Right lobe of liver (tissue), 6 donors: ENCODE measurements around the gene WSB1. TPM values are rescaled to one million over a fixed set of nuclear protein-coding genes. Genes with fewer than 3 reads are reported as not detected.

ENCODE experiments used
- ATAC-seq, 4 donors: fragments of 200-7000 bp; cut with Tn5 transposase; one replicate each; pipeline ENCODE4 v1.9.1; 2020; ENCODE audit warnings: mild to moderate bottlenecking in 4 of 4, moderate library complexity in 4 of 4
- DNase-seq, 3 donors: peaks; one replicate each; pipeline ENCODE4 v3.0.0-alpha.2; 2020
- H3K27ac ChIP-seq, 3 donors: fragments of 200-600 bp; one replicate each; pipeline ENCODE4 v1.8.0; 2022
- H3K27me3 ChIP-seq, 2 donors: fragments of 200-600 bp; one replicate each; pipeline ENCODE4 v1.8.0; 2022
- H3K36me3 ChIP-seq, 4 donors: fragments of 200-600 bp; sonication (generic) in 1 of 4; one replicate each; pipeline versions ENCODE4 v1.5.1 to v1.8.0; 2017 to 2022; ENCODE audit warnings: control low read depth in 1 of 4
- H3K4me1 ChIP-seq, 4 donors: fragments of 200-600 bp; sonication (generic) in 1 of 4; one replicate each; pipeline versions ENCODE4 v1.5.1 to v1.8.0; 2017 to 2022; ENCODE audit warnings: control low read depth in 1 of 4
- H3K4me3 ChIP-seq, 3 donors: fragments of 200-600 bp; one replicate each; pipeline ENCODE4 v1.8.0; 2022
- H3K9me3 ChIP-seq, 4 donors: fragments of 200-600 bp; sonication (generic) in 1 of 4; one replicate each; pipeline versions ENCODE4 v1.5.1 to v1.8.0; 2017 to 2022; ENCODE audit warnings: control low read depth in 1 of 4
- POLR2A ChIP-seq: fragments of 450-650 bp; IDR thresholded peaks from one replicate; pipeline ENCODE4 v1.6.1; 2017; ENCODE audit warnings: antibody characterized with exemption, mild to moderate bottlenecking
- WGBS: methylation state at CpG from one replicate; pipeline ENCODE4 v1.1.6; 2018; ENCODE audit warnings: low coverage, low lambda C conversion rate; ENCODE audit not compliant: insufficient coverage; ENCODE audit errors: missing lambda C conversion rate; 5-methylcytosine and 5-hydroxymethylcytosine counted together
- intact Hi-C, 2 donors: fragments of 100-400 bp; cut with DNase I; formaldehyde crosslinking; loops; one replicate each; pipeline versions ENCODE4 v1.11.2 to v1.14.1; 2022
- total RNA-seq, 6 experiments: library from RNA; depleted of rRNA in 2 of 6; stranded (reverse); fragments of >200 nt in 2 of 6; fragmentation: NEBNext Ultra II Directional in 3 of 6; extraction: Animal tissue kit (Norgen Biotek cat#: 25700) in 3 of 6; gene quantifications; one replicate each; pipeline versions ENCODE4 v1.1.0 to v1.2.4, GENCODE V29; 2016 to 2023
- TF ChIP-seq, protein P1 (sequence below), 4 donors: fragments of 200-600 bp in 3 of 4; fragments of 450-650 bp in 1 of 4; IDR thresholded peaks; one replicate each; pipeline versions ENCODE4 v1.5.1 to v1.8.0; 2016 to 2022; ENCODE audit warnings: antibody characterized with exemption in 4 of 4, mild to moderate bottlenecking in 2 of 4
- donor health status: DM: no; HTN: yes; CAD: no.
- donor health status: DM: no; HTN: no; CAD: no.
- donor health status: DM: no; HTN: no; CAD: no.
- donor health status: DM: no; HTN: yes; CAD: no.
- donor health status: DM: no; HTN: yes; CAD: no.

The WSB1 gene
- total RNA-seq, 6 experiments from 2014 or later = 28.3 to 97.6 (median 35.0) TPM

DNA sequence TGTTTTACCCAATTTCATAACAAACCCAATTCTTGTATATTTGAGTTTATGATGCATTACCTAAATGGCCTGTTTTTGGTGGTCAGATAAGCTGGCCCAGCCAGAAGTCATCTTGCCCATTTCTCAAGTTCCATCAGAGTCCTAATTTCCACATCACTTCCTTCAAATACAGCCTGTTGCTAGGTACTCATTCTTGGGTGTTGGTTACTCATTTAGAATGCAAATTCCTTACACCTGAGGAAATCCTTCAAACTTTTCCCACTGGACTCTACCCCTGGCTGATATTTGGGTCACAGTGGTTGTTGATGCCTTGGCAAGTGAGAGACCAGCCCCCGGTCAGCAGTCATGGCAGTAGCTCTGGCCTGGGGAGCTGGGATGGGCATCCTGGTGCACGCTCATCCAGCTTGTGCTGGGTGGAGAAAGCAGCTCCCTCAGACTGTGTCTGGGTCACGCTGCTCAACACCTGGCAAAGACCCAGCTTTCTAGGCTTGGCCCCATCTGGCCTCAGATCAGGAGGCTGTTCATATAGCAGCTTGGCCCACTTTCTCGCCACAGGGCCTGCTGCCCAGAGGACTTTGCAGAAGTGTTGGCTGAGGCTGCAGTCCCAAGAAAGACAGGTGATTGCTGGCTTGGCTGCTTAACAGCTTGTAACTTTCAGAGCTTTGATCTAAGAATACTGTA is 25.8 kb downstream of the WSB1 start:
- 17% methylated on average over 2 of the region's 4 CpGs for WGBS
- ATAC-seq = peak; percentile 45 to 80 (median 67)
- intact Hi-C loops = no loop called here

DNA sequence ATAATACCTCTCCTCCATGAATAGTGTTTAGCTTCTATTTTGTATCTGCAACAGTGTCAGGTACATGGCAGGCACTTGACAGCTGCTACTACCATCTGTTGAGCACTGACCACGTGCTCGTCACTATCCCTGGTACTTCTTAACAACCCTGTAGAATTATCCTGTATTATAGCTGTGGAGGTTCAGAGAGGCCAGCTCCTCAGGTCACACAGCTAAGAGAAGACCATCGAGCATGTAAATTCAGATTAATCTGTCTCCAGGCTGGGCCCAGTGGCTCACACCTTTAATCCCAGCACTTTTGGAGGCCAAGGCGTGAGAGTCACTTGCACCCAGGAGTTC is 26.3 kb downstream of the WSB1 start:
- Histone ChIP-seq H3K27me3 (no peaks in the 10 kb centered on the region), H3K27ac (no peak overlapping the region), H3K9me3 (no peaks in the 10 kb centered on the region), H3K4me1 (peaks cover 0 to 20% (median 2%) of the 10 kb centered on the region in 4 donors), H3K36me3 (peaks cover 0 to 20% (median 11%) of the 10 kb centered on the region in 4 donors), H3K4me3 (no peak overlapping the region)
- DNase-seq (no peak), ATAC-seq (no peak)
- TF ChIP-seq, protein P1, sequence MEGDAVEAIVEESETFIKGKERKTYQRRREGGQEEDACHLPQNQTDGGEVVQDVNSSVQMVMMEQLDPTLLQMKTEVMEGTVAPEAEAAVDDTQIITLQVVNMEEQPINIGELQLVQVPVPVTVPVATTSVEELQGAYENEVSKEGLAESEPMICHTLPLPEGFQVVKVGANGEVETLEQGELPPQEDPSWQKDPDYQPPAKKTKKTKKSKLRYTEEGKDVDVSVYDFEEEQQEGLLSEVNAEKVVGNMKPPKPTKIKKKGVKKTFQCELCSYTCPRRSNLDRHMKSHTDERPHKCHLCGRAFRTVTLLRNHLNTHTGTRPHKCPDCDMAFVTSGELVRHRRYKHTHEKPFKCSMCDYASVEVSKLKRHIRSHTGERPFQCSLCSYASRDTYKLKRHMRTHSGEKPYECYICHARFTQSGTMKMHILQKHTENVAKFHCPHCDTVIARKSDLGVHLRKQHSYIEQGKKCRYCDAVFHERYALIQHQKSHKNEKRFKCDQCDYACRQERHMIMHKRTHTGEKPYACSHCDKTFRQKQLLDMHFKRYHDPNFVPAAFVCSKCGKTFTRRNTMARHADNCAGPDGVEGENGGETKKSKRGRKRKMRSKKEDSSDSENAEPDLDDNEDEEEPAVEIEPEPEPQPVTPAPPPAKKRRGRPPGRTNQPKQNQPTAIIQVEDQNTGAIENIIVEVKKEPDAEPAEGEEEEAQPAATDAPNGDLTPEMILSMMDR (IDR thresholded peaks at IDR 0.05) = no peak
- no peak for TF ChIP-seq POLR2A
- 86% methylated on average over 4 of the region's 4 CpGs for WGBS
- intact Hi-C loops = no loop called here

More for the DNA sequence above, 25.8 kb downstream of the WSB1 start:
- Histone ChIP-seq H3K27ac (no peak overlapping the region), H3K9me3 (no peaks in the 10 kb centered on the region), H3K4me3 (no peak overlapping the region), H3K36me3 (peaks cover 0 to 25% (median 12%) of the 10 kb centered on the region in 4 donors), H3K27me3 (no peaks in the 10 kb centered on the region), H3K4me1 (peaks cover 0 to 20% (median 2%) of the 10 kb centered on the region in 4 donors)
- DNase-seq = peak; percentile 50 to 74 (median 71)
- TF ChIP-seq, protein P1 (IDR thresholded peaks at IDR 0.05) = no peak

DNA sequence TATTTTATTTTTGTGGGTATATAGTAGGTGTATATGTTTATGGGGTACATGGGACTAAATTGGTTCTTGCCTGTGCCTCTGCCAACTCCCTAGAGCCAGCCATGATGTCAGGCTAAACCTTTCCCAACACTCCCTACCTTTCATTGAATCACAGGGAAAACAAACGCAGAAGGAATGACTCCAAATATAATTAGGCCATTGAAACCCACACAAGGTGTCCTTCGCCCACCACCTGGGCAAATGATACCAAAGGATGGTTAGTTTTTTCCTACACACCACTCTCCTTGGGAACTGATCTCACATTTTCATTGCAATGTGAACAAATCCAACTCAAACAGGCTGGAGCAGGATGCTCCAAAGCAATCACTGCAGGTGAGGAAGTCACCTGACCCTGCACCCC is 27.5 kb downstream of the WSB1 start:
- H3K9me3 ChIP-seq = no peaks in the 10 kb centered on the region
- ATAC-seq (peak in 1 of 4 donors; percentile 28), DNase-seq (no peak)
- TF ChIP-seq POLR2A = no peak
- TF ChIP-seq, protein P1 (IDR thresholded peaks at IDR 0.05) = no peak
- intact Hi-C loops = no loop called here
- H3K27ac ChIP-seq = no peak overlapping the region
- WGBS = 69% methylated on average over 2 of the region's 2 CpGs
- H3K36me3 ChIP-seq = peaks cover 0 to 8% (median 3%) of the 10 kb centered on the region in 4 donors
- H3K4me1 ChIP-seq = peaks cover 0 to 20% (median 2%) of the 10 kb centered on the region in 4 donors
- no peaks in the 10 kb centered on the region for H3K27me3 ChIP-seq
- no peak overlapping the region for H3K4me3 ChIP-seq

DNA sequence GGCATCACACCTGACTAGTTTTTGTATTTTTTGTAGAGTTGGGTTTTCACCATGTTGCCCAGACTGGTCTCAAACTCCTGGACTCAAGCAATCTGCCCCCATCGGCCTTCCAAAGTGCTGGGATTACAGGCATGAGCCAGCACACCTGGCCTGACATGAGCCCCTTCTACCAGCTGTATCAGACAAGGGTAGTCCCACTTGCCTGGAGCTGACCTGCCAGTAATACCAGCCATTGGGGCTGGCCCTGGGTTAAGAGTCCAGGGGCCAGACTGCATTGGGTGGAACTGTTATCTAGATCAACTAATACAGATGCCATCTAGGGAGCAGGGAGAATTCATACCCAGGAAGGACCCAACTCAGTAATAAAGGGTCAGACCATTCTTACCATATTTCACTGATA is 28.1 kb downstream of the WSB1 start:
- no peaks in the 10 kb centered on the region for H3K27me3 ChIP-seq
- no peak overlapping the region for H3K27ac ChIP-seq
- H3K36me3 ChIP-seq = peaks cover 0 to 5% (median 2%) of the 10 kb centered on the region in 4 donors
- no CpG with 5 or more reads among the region's 1 CpG for WGBS
- ATAC-seq (no peak), DNase-seq (no peak)
- no peak overlapping the region for H3K4me3 ChIP-seq
- peaks cover 0 to 20% (median 2%) of the 10 kb centered on the region in 4 donors for H3K4me1 ChIP-seq
- TF ChIP-seq, protein P1 (IDR thresholded peaks at IDR 0.05) = no peak
- no peak for TF ChIP-seq POLR2A
- intact Hi-C loops = no loop called here
- H3K9me3 ChIP-seq = no peaks in the 10 kb centered on the region
